ENCODE results near the gene MORC2.

MORC2 gene

GRCh38 chr22:30920407-30920806, 48.2 kb downstream of the MORC2 start:
- peak; percentile 84 for DNase-seq (ENCODE audit: low spot score)

DNA sequence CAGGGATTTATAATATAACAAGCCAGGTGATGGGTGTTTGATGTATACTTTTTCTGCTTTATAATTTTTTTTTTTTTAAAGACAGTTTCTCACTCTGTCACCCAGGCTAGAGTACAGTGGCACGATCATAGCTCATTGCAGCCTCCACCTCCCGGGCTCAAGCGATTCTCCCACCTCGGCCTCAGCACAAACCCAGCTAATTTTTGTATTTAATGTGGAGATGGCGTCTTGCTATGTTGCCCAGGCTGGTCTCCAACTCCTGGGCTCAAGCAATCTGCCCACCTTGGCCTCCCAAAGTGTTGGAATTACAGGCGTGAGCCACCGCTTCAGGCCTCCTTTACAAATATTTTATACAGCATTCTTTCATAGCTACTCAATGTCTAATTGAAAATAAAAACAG, 48.6 kb downstream of the MORC2 start:
- no peak for DNase-seq (ENCODE audit: low spot score)

- no peak for DNase-seq (ENCODE audit: low spot score)
Measured at GRCh38 chr22:30918761-30919160, 49.8 kb downstream of the MORC2 start.

- DNase-seq (ENCODE audit: low spot score): no peak
Measured at GRCh38 chr22:30910358-30910757, 58.2 kb downstream of the MORC2 start.

DNA sequence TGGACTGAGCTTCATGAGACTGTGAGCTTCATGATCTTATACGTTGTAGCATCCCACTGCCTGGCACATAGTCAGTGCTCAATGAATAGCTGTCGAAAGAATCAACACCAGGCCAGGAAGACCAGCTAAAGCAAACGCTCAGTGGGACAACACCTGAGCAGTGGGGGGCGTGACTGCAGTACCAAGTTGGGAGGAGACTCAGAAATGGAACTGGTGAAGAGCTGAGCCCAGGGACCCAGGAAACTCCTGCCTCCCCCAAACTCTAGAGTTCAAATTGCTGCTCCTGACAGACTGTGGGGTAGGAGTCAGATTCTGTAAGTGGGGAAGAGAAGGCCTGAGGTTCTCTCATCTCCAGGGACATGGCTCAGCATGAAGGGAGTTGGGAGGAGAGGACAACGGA, 59.3 kb downstream of the MORC2 start:
- DNase-seq (ENCODE audit: low spot score): no peak

- no peak for DNase-seq (ENCODE audit: low spot score)
Measured at GRCh38 chr22:30908051-30908461, 60.5 kb downstream of the MORC2 start.

- no peak for DNase-seq (ENCODE audit: low spot score)
Measured at GRCh38 chr22:30906946-30907345, 61.6 kb downstream of the MORC2 start.

- no peak for DNase-seq (ENCODE audit: low spot score)
Measured at GRCh38 chr22:30906411-30906810, 62.2 kb downstream of the MORC2 start.

- DNase-seq (ENCODE audit: low spot score): no peak
Measured at GRCh38 chr22:30905696-30906341, 62.8 kb downstream of the MORC2 start.

GRCh38 chr22:30903876-30904460, 64.6 kb downstream of the MORC2 start:
- DNase-seq (ENCODE audit: low spot score): no peak

- DNase-seq (ENCODE audit: low spot score): no peak
Measured at GRCh38 chr22:30902496-30903357, 65.8 kb downstream of the MORC2 start.

GRCh38 chr22:30894371-30894740, 74.2 kb downstream of the MORC2 start:
- no peak for DNase-seq (ENCODE audit: low spot score)

DNA sequence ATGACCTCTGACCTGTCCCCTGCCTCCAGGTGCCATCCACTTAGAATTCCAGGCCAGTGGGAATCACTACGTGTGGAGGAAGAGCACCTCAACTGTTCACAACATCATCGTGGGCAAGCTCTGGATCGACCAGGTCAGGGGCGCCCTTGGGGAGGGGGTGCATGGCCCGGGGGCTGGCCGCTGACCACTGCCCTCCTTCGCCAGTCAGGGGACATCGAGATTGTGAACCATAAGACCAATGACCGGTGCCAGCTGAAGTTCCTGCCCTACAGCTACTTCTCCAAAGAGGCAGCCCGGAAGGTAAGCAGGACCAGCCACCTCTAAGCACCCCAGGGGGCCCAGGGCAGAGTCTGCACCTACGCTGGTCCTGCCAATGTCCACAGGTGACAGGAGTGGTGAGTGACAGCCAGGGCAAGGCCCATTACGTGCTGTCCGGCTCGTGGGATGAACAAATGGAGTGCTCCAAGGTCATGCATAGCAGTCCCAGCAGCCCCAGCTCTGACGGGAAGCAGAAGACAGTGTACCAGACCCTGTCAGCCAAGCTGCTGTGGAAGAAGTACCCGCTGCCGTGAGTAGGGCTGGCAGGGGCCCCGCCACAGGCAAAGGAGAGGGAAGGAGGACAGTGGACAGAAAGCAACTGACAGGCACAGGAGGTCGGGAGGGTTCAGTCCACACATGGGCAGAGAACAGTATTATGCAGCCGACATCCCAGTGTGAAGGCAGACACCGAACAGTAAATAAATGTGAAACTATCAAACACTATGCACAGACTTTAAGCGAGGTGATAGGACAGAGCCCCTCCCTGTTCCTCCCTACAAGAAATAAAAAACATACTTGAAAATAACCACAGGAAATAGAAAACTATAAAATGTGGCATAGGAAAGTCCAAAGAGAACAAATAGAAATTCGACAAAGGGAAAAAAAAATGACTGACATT, 74.9 kb downstream of the MORC2 start:
- DNase-seq (ENCODE audit: low spot score): no peak

DNA sequence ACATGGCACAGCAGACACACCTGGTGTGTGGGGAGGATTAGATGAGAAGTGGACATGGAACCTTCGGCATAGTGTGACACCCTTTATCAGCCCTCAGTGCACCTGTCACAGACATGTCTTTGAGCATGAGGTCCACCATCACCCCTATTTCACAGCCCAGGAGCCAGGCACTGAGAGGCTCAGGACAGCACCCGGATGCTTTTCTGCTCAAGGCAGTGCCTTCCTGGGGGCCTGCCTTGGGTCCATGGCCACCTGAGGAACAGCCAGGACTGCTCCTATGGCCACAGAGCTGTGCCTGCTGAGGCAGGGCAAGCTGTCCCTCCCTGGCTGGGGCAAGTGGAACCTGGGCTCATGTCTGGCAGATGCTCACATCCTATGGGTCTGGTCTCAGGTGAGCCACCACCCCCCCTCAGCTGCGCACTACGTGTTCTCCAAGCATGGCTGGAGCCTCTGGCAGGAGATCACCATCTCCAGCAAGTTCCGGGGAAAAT, 75.8 kb downstream of the MORC2 start:
- no peak for DNase-seq (ENCODE audit: low spot score)

DNA sequence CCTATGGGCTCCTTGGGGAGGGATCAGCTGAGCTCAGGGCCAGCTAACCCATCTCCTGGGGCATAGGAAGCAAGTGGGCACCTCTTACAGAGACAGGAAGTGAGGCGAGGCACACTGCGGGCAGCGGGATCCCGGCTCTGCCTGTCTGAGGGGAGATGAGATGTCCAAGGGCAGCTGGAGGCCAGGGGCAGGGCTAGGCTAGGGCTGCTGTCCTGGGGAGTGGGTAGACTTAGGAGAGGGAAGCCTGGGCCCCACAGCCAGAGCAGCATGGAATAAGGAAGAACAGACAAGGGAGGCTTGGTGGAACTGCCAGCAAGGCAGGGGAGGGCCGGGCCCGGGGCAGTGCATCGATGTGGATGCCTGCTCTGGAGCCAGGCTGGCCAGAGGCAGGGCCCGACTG, 76.3 kb downstream of the MORC2 start:
- DNase-seq (ENCODE audit: low spot score): no peak

GRCh38 chr22:30891781-30892180, 76.8 kb downstream of the MORC2 start:
- DNase-seq (ENCODE audit: low spot score): no peak

DNA sequence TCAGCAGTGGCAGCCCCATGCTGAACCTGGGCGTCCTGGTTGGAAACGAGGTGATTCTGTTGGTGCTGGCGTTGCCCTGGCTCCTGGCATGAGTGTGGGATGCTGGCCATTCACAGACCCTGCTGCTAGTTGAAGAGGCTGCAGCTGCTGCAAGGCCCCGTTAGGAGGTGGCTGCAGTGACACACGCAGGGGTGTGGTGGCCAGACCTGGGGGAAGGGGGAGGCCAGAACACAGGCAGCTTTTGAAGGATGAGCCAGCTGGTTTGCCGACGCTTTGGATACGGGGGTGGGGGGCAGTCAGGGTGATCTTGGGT, 77.2 kb downstream of the MORC2 start:
- DNase-seq (ENCODE audit: low spot score): no peak

- peak; percentile 10 for DNase-seq (ENCODE audit: low spot score)
Measured at GRCh38 chr22:30890686-30891442, 77.7 kb downstream of the MORC2 start.

DNA sequence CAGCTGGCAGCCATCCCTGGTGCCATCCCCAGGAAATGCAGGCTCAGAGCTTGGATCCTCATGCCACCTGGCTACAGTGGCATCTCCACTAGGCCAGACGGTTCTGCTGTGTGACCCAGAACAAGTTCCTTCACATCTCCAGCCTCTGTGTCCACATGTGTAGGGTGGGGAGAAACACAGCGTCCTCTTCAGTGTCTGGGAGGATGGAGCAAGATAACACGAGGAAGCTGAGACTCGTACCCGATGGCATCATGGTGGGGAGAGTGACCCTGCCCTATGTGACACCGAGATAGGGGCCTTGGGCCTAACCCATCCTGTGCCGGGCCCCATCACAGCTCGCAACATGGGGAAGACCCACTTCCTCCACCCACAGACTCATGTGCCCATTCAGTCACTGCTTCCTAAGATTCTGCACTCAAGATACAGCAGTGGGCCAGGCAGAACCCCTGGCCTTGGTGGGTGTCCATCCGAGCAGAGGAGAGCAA, 78.5 kb downstream of the MORC2 start:
- no peak for DNase-seq (ENCODE audit: low spot score)

GRCh38 chr22:30889268-30889995, 79.1 kb downstream of the MORC2 start:
- DNase-seq (ENCODE audit: low spot score): no peak

GRCh38 chr22:30887861-30888260, 80.7 kb downstream of the MORC2 start:
- DNase-seq (ENCODE audit: low spot score): no peak

Data from CD4-positive, alpha-beta T cell treated with Interleukin-15 for 4 hours (primary cell).